ENCODE results near the gene PLA2G2A. TPM values are rescaled to one million over a fixed set of nuclear protein-coding genes. Genes with fewer than 3 reads are reported as not detected.

PLA2G2A gene
- total RNA-seq, 1 donor = 0.27 TPM

- H3K4me3 ChIP-seq (ENCODE audit: low read depth, low read length) = no peak overlapping the region
- DNase-seq (ENCODE audit: low read depth) = no peak
- no peak for TF ChIP-seq CTCF (IDR thresholded peaks at IDR 0.05; ENCODE audit: insufficient read depth, low read length)
Observed at GRCh38 chr1:19981507-19982312, 2.3 kb upstream of the PLA2G2A start.

GRCh38 chr1:19981170-19981506 is 1.7 kb upstream of the PLA2G2A start:
- no peak for DNase-seq (ENCODE audit: low read depth)
- H3K4me3 ChIP-seq (ENCODE audit: low read depth, low read length) = no peak overlapping the region
- no peak for TF ChIP-seq CTCF (IDR thresholded peaks at IDR 0.05; ENCODE audit: insufficient read depth, low read length)

- DNase-seq (ENCODE audit: low read depth) = no peak
- H3K4me3 ChIP-seq (ENCODE audit: low read depth, low read length) = no peak overlapping the region
Observed at GRCh38 chr1:19980314-19980713, 896 bp upstream of the PLA2G2A start.

GRCh38 chr1:19978143-19978542 is 1.3 kb downstream of the PLA2G2A start:
- no peak for DNase-seq (ENCODE audit: low read depth)
- no peak for TF ChIP-seq CTCF (IDR thresholded peaks at IDR 0.05; ENCODE audit: insufficient read depth, low read length)
- no peak overlapping the region for H3K4me3 ChIP-seq (ENCODE audit: low read depth, low read length)

More at GRCh38 chr1:19980314-19980713, 896 bp upstream of the PLA2G2A start:
- no peak for TF ChIP-seq CTCF (IDR thresholded peaks at IDR 0.05; ENCODE audit: insufficient read depth, low read length)

GRCh38 chr1:19976317-19977003 is 3.0 kb downstream of the PLA2G2A start:
- DNase-seq (ENCODE audit: low read depth) = no peak
- no peak for TF ChIP-seq CTCF (IDR thresholded peaks at IDR 0.05; ENCODE audit: insufficient read depth, low read length)
- H3K4me3 ChIP-seq (ENCODE audit: low read depth, low read length) = no peak overlapping the region

- no peak overlapping the region for H3K4me3 ChIP-seq (ENCODE audit: low read depth, low read length)
- DNase-seq (ENCODE audit: low read depth) = no peak
- TF ChIP-seq CTCF (IDR thresholded peaks at IDR 0.05; ENCODE audit: insufficient read depth, low read length) = no peak
Observed at GRCh38 chr1:19975423-19976193, 3.8 kb downstream of the PLA2G2A start.
